ENCODE results near the gene DOCK9.

The DOCK9 gene

GRCh38 chr13:98786023-98786422 is 191.8 kb downstream of the DOCK9 start:
- no peak for DNase-seq

DNA sequence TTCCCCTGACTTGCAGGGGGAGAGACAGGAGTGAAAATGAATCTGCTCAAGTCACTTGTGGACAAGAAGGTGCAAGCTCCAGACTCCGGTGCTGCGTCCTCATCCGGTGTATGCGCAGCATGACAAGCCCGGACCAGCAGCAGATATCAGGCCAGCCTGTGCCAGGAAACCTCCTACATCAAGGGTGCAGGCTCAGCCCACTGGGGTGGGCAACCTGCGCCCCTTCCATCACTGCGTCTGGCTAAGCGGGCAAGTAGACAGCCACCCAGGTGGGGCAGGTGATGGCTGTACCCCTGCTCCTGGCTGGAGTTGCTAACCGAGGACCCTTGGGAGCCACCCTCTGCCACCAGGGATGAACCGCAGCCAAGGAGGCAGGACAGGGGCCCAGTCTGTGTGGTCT is 192.5 kb downstream of the DOCK9 start:
- no peak for DNase-seq

GRCh38 chr13:98784666-98785065 is 193.2 kb downstream of the DOCK9 start:
- no peak for DNase-seq

GRCh38 chr13:98783856-98784478 is 193.9 kb downstream of the DOCK9 start:
- DNase-seq, result no peak

- no peak for DNase-seq
These were observed 195.2 kb downstream of the DOCK9 start for GRCh38 chr13:98782654-98783053.

GRCh38 chr13:98781905-98782304 is 196.0 kb downstream of the DOCK9 start:
- no peak for DNase-seq

- no peak for DNase-seq
These were observed 196.4 kb downstream of the DOCK9 start for GRCh38 chr13:98781470-98781869.

DNA sequence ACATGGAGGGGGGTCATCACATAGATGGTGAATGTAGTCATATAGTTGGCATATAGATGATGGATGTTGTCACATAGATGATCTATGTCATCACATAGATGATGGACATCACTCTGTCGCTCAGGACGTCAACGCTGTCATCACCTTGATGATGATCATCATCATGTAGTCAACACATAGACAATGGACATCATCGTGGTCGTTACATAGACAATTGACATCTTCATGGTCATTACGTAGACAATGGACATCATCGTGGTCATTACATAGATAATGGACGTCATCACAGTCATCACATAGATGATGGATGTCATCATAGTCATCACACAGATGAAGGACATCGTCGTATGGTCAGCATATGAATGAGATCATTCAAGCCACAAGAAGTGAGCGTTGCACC is 196.8 kb downstream of the DOCK9 start:
- no peak for DNase-seq

- DNase-seq, result no peak
These were observed 197.4 kb downstream of the DOCK9 start for GRCh38 chr13:98780451-98780850.

DNA sequence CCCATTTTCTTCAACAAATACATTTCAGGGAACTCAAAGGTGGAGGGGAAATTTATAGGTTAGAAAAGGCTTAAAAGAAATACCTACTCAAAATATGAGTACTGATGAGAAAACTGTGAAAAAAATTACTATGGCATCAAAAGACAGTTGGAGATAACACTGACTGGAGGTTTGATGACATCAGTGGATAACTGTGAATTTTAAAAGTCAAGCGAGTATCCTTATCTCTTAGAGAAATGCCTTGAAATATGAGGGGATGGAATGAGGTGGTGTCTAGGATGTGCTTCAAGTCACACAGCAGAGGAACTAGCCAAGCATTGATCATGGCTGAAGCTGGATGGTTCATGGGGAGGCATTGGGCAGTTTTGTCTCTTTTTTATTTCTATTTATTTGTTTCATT is 198.2 kb downstream of the DOCK9 start:
- DNase-seq, result no peak

DNA sequence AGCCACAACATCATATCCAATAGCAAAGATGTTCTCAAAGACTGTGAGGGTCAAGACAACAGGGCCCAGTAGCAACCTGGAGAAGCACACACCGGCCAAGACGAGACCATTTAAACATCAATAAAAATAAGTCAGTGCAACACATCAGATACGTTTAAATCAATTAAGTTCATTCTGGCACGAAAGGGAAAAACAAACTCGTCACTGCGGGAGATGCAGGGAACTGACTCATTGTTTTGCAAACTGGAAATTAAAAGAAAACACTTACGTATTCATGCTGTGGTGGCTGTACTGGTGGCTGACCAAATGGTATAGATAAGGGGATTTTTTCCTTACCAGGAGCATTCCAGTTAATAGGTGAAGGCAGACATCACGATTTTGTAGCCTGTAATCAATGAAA is 199.1 kb downstream of the DOCK9 start:
- DNase-seq, result no peak

DNA sequence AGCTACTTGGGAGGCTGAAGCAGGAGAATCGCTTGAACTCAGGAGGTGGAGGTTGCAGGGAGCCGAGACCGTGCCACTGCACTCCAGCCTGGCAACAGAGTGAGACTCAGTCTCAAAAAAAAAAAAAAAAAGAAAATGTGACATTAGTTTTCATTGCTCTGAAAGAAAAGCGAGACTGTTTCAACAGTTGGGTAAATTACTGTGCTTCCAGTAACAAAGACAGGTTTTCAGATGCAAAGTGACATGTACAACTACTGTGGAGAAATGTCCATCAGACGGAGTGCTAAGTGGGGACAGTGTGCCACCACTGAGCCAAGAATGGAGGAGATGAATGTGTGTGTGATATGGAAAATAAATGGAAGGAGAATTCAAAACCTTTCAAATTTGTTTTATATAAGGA is 201.2 kb downstream of the DOCK9 start:
- DNase-seq, result no peak

- no peak for DNase-seq
These were observed 201.8 kb downstream of the DOCK9 start for GRCh38 chr13:98775844-98776598.

DNA sequence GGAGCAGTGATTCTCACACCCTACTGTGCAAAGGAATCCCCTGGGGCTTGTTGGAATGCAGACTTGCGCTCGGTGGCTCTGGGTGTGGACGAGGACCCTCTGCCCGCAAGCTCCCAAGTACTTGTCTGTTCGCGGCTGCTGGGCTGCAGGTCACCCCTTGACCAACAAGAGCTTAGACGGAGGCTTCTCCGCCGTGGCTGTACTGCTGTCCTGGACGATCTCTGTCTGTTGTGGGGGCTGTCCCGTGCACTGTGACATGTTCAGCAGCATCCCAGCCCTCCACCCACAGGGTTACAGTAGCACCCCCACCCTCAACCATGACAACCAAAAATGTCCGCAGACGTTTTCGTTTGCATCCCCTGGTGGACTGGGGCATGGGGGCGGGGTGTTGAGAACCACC is 202.5 kb downstream of the DOCK9 start:
- no peak for DNase-seq

- DNase-seq, result no peak
These were observed 203.1 kb downstream of the DOCK9 start for GRCh38 chr13:98774776-98775175.

DNA sequence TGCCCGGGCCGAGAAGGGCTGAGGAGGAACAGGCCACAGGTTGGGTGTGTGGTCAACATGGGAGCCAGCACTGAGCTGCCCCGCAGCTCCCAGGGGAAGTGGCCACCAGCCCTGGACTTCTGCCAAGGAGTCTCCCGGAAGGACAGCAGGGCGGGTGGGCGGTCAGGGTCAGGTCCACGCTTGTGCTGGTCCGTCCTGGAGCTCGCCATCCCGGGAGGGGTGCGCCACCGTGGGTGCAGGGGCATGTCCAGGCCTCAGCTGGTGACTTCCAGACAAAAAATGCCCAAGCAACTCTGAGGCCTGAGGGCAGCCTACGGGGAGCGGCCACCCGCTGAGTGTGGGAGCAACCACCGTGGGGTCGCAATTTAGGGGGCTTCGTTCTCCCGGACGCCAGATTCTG is 203.9 kb downstream of the DOCK9 start:
- no peak for DNase-seq

GRCh38 chr13:98772794-98773452 is 204.9 kb downstream of the DOCK9 start:
- no peak for DNase-seq

GRCh38 chr13:98771838-98772611 is 205.8 kb downstream of the DOCK9 start:
- DNase-seq, result no peak

DNA sequence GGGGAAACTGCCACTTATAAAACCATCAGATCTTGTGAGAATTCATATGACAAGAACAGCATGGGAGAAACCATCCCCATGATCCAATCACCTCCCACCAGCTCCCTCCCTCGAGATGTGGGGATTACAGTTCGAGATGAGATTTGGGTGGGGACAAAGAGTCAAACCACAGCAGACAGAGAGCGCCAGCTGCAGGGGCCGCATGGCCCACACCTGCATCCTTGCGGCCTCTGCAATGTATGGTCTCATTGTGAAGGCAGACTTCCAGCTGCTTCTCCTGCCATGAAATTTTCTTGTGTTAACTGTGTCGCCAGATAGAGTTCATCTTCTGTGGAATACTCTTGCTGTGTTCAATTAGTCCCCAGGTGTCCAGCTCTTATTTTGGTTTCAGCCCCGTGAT is 208.1 kb downstream of the DOCK9 start:
- DNase-seq, result no peak

DNA sequence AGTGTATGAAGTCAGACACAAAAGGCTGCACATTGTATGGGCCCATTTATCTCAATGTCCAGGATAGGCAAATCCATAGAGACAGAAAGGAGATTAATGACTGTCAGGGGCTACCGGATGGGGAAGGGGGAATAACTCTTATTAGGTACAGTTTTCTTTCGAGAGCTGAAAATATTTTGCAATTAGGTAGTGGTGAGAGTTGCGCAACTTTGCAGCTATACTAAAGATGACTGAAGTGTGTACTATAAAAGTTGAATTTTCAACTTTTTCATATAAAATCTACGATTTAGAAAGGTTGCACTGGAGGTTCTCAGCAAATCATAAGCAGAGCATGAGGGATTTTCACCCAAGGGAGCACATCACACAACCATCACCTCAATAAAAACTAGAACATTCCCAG is 209.3 kb downstream of the DOCK9 start:
- no peak for DNase-seq

GRCh38 chr13:98766697-98767096 is 211.2 kb downstream of the DOCK9 start:
- DNase-seq, result no peak

- no peak for DNase-seq
These were observed 211.8 kb downstream of the DOCK9 start for GRCh38 chr13:98765996-98766519.

- DNase-seq, result no peak
These were observed 215.8 kb downstream of the DOCK9 start for GRCh38 chr13:98761986-98762616.

All from Kasumi-1 (cell line).